SK-N-SH treated with all-trans-retinoic acid at 6 μM for 48 hours (cell line): Measurements from ENCODE around the gene PLXNA4.
A peak's percentile ranks its signal among the peaks of the same experiment; 100 is the strongest.

Experiments
- ATAC-seq: fragments of 200-7000 bp; cut with Tn5 transposase; 3 replicates; pipeline ENCODE4 v1.9.1; 2020; ENCODE audit warnings: mild to moderate bottlenecking, moderate library complexity
- ARNTL ChIP-seq: fragments of 450-650 bp; formaldehyde crosslinking; IDR thresholded peaks from 2 replicates; pipeline ENCODE4 v1.5.0; 2020; ENCODE audit warnings: low read depth, mild to moderate bottlenecking, moderate library complexity, borderline replicate concordance
- BACH2 ChIP-seq: fragments of 250-450 bp; sonication (Bioruptor Pico); IDR thresholded peaks from 2 replicates; pipeline ENCODE4 v1.9.0; 2021; ENCODE audit warnings: mild to moderate bottlenecking, borderline replicate concordance
- CSDC2 ChIP-seq: fragments of 250-450 bp; sonication (Bioruptor Pico); IDR thresholded peaks from 2 replicates; pipeline ENCODE4 v1.5.0; 2020; ENCODE audit warnings: mild to moderate bottlenecking, moderate library complexity
- ESRRG ChIP-seq: fragments of 250-450 bp; sonication (Bioruptor Pico); IDR thresholded peaks from 2 replicates; pipeline ENCODE4 v1.6.1; 2021; ENCODE audit warnings: mild to moderate bottlenecking
- GLIS3 ChIP-seq: fragments of 250-450 bp; sonication (Bioruptor Pico); IDR thresholded peaks from 2 replicates; pipeline ENCODE4 v1.5.0; 2020; ENCODE audit warnings: mild to moderate bottlenecking, moderate library complexity
- ISL1 ChIP-seq: fragments of 250-450 bp; sonication (Bioruptor Pico); IDR thresholded peaks from 2 replicates; pipeline ENCODE4 v2.1.2; 2022; ENCODE audit warnings: mild to moderate bottlenecking, moderate library complexity
- PATZ1 ChIP-seq: fragments of 250-450 bp; sonication (Bioruptor Pico); IDR thresholded peaks from 2 replicates; pipeline ENCODE4 v1.8.0; 2020; ENCODE audit warnings: mild to moderate bottlenecking, moderate library complexity, borderline replicate concordance
- PPARA ChIP-seq: fragments of 250-450 bp; sonication (Bioruptor Pico); IDR thresholded peaks from 2 replicates; pipeline ENCODE4 v1.5.0; 2020; ENCODE audit warnings: mild to moderate bottlenecking, borderline replicate concordance
- RARB ChIP-seq: fragments of 250-450 bp; sonication (Bioruptor Pico); IDR thresholded peaks from 2 replicates; pipeline ENCODE4 v1.8.0; 2021; ENCODE audit warnings: mild to moderate bottlenecking, moderate library complexity
- SNAI2 ChIP-seq: fragments of 250-450 bp; sonication (Bioruptor Pico); IDR thresholded peaks from 2 replicates; pipeline ENCODE4 v1.5.0; 2020; ENCODE audit warnings: mild to moderate bottlenecking, moderate library complexity
- TCF4 ChIP-seq: fragments of 250-450 bp; sonication (Bioruptor Pico); IDR thresholded peaks from 2 replicates; pipeline ENCODE4 v1.8.0; 2021; ENCODE audit warnings: mild to moderate bottlenecking, moderate library complexity, borderline replicate concordance
- TOX ChIP-seq: fragments of 250-450 bp; sonication (Bioruptor Pico); IDR thresholded peaks from 2 replicates; pipeline ENCODE4 v1.8.0; 2021; ENCODE audit warnings: mild to moderate bottlenecking, moderate library complexity, borderline replicate concordance
- TSHZ2 ChIP-seq: fragments of 250-450 bp; sonication (Bioruptor Pico); IDR thresholded peaks from 2 replicates; pipeline ENCODE4 v1.5.0; 2020; ENCODE audit warnings: mild to moderate bottlenecking, moderate library complexity
- ZC3H10 ChIP-seq: fragments of 250-450 bp; sonication (Bioruptor Pico); IDR thresholded peaks from 2 replicates; pipeline ENCODE4 v1.5.1; 2021; ENCODE audit warnings: mild to moderate bottlenecking, moderate library complexity
- ZFP3 ChIP-seq: fragments of 250-450 bp; sonication (Bioruptor Pico); IDR thresholded peaks from 2 replicates; pipeline ENCODE4 v1.5.0; 2020; ENCODE audit warnings: mild to moderate bottlenecking, moderate library complexity
- ZFP30 ChIP-seq: fragments of 450-650 bp; formaldehyde crosslinking; IDR thresholded peaks from 2 replicates; pipeline ENCODE4 v1.5.0; 2022; ENCODE audit warnings: mild to moderate bottlenecking, moderate library complexity
- ZNF565 ChIP-seq: fragments of 450-650 bp; formaldehyde crosslinking; conservative IDR thresholded peaks from 2 replicates; pipeline ENCODE4 v1.5.0; 2020; ENCODE audit warnings: low read depth, mild to moderate bottlenecking, moderate library complexity
- ZNF70 ChIP-seq: fragments of 450-650 bp; formaldehyde crosslinking; IDR thresholded peaks from 2 replicates; pipeline ENCODE4 v1.5.0; 2020; ENCODE audit warnings: mild to moderate bottlenecking, moderate library complexity
- ZNF8 ChIP-seq: fragments of 450-650 bp; formaldehyde crosslinking; IDR thresholded peaks from 2 replicates; pipeline ENCODE4 v1.5.0; 2020; ENCODE audit warnings: mild to moderate bottlenecking, moderate library complexity
- TF ChIP-seq, protein P1 (sequence below): fragments of 250-450 bp; sonication (Bioruptor Pico); IDR thresholded peaks from 2 replicates; pipeline ENCODE4 v1.5.1; 2021; ENCODE audit warnings: mild to moderate bottlenecking, moderate library complexity
- TF ChIP-seq, protein P2 (sequence below): fragments of 250-450 bp; sonication (Bioruptor Pico); IDR thresholded peaks from 2 replicates; pipeline ENCODE4 v1.5.1; 2020; ENCODE audit warnings: low read depth, mild to moderate bottlenecking, moderate library complexity
- TF ChIP-seq, protein P3 (sequence below): fragments of 250-450 bp; sonication (Bioruptor Pico); IDR thresholded peaks from 2 replicates; pipeline ENCODE4 v1.8.0; 2021; ENCODE audit warnings: low read depth, mild to moderate bottlenecking, moderate library complexity, borderline replicate concordance

The PLXNA4 gene

DNA sequence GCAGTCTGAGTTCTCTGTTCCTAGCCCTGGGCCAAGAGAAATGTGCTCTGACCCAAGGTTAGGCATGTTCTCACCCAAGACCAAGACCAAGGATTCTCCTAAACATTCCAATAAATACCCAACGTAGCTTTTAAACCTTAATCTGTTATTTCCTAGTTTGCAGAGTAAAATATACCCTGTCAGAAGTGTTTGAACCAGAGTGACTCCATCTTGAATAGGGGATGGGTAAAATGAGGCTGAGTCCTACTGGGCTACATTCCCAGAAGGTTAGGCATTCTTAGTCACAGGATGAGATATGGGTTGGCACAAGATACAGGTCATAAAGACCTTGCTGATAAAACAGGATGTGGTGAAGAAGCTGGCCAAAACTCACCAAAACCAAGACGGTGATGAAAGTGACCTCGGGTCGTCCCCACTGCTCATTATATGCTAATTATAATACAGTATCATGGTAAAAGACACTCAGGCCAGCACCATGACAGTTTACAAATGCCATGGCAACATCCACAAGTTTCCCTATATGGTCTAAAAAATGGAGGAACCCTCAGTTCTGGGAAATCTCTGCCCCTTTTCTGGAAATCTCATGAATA, 27.7 kb downstream of the PLXNA4 start (continued):
- TF ChIP-seq TSHZ2 (CRISPR knock-in tag) = no peak
- TF ChIP-seq ESRRG = no peak
- peak; percentile 92; the same call in 1 of the 2 replicates for TF ChIP-seq SNAI2 (CRISPR knock-in tag)
- TF ChIP-seq ZC3H10 = no peak
- 0 out of 2 replicates have a peak, but pooled peaks have one; percentile 34 for TF ChIP-seq GLIS3 (CRISPR knock-in tag)

DNA sequence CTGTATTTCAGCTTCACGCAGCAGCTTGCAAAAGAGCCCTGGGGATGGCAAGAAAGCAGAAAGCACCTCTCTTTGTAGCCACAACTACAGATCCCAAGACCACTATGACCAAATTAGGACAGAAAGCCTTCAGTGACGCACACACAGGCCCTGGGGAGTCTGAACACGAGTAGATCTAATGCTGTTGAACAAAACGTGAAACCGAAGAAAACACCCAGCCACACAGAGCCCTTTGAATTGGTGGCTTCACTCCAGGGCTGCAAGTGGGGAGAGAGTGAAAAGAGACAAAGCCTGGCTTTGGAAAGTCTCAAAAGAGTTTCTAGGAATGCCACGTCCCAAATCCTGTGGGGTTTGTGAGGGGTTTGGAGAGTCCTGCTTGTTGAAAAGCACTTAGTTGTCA, 28.4 kb downstream of the PLXNA4 start:
- ATAC-seq = no peak
- no peak for TF ChIP-seq ESRRG

DNA sequence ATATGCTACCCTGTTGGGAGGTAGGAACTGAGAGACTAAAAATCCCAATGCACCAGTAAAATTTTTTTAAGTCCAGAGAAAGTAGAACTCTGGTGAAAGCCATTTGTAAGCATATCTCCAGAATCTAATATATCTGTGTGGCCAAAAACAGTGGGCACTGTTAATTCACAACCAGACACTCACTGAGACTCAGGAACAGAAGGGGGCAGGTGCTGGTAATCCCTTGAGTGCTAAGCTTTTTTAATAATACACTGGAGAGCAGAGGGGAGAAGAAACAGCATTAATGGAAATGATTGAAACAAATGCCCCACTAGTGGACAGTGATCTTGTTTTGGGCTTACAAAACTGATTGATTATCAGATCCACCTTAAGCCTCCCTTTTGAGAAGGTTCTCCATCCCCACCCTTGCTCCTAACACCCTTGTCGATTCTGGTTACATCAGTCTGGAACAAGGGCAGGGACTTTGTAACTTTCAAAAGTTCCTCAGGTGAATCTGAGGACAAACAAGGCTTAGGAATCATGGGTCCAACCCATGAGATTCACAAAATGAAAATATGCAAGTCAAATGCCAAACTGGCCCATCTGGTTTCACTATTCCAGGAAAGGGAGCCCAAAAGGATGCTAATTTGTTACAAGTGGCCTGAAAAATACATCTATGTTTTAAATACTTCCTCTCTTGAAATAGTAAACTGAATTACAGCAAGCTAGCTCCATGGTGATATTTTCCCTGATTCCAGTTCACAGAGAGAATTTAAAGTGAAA, 29.7 kb downstream of the PLXNA4 start:
- no peak for ATAC-seq
- no peak for TF ChIP-seq ISL1
- TF ChIP-seq PPARA (CRISPR knock-in tag) = no peak
- TF ChIP-seq BACH2 (CRISPR knock-in tag) = no peak
- TF ChIP-seq, protein P1, sequence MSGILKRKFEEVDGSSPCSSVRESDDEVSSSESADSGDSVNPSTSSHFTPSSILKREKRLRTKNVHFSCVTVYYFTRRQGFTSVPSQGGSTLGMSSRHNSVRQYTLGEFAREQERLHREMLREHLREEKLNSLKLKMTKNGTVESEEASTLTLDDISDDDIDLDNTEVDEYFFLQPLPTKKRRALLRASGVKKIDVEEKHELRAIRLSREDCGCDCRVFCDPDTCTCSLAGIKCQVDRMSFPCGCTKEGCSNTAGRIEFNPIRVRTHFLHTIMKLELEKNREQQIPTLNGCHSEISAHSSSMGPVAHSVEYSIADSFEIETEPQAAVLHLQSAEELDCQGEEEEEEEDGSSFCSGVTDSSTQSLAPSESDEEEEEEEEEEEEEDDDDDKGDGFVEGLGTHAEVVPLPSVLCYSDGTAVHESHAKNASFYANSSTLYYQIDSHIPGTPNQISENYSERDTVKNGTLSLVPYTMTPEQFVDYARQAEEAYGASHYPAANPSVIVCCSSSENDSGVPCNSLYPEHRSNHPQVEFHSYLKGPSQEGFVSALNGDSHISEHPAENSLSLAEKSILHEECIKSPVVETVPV (CRISPR knock-in tag) = no peak
- TF ChIP-seq ZFP30 = no peak
- TF ChIP-seq RARB (CRISPR knock-in tag) = no peak
- TF ChIP-seq TCF4 (CRISPR knock-in tag) = no peak
- TF ChIP-seq ZFP3 (CRISPR knock-in tag) = no peak
- no peak for TF ChIP-seq TSHZ2 (CRISPR knock-in tag)
- TF ChIP-seq TOX (CRISPR knock-in tag) = no peak
- no peak for TF ChIP-seq ZNF565
- no peak for TF ChIP-seq GLIS3 (CRISPR knock-in tag)
- TF ChIP-seq, protein P2, sequence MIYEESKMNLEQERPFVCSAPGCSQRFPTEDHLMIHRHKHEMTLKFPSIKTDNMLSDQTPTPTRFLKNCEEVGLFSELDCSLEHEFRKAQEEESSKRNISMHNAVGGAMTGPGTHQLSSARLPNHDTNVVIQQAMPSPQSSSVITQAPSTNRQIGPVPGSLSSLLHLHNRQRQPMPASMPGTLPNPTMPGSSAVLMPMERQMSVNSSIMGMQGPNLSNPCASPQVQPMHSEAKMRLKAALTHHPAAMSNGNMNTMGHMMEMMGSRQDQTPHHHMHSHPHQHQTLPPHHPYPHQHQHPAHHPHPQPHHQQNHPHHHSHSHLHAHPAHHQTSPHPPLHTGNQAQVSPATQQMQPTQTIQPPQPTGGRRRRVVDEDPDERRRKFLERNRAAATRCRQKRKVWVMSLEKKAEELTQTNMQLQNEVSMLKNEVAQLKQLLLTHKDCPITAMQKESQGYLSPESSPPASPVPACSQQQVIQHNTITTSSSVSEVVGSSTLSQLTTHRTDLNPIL = no peak
- TF ChIP-seq ZC3H10 = no peak
- TF ChIP-seq, protein P3, sequence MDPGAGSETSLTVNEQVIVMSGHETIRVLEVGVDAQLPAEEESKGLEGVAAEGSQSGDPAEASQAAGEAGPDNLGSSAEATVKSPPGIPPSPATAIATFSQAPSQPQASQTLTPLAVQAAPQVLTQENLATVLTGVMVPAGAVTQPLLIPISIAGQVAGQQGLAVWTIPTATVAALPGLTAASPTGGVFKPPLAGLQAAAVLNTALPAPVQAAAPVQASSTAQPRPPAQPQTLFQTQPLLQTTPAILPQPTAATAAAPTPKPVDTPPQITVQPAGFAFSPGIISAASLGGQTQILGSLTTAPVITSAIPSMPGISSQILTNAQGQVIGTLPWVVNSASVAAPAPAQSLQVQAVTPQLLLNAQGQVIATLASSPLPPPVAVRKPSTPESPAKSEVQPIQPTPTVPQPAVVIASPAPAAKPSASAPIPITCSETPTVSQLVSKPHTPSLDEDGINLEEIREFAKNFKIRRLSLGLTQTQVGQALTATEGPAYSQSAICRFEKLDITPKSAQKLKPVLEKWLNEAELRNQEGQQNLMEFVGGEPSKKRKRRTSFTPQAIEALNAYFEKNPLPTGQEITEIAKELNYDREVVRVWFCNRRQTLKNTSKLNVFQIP (CRISPR knock-in tag) = no peak
- TF ChIP-seq ZNF70 (CRISPR knock-in tag) = no peak
- no peak for TF ChIP-seq CSDC2
- TF ChIP-seq PATZ1 = no peak
- no peak for TF ChIP-seq ZNF8 (CRISPR knock-in tag)
- TF ChIP-seq ARNTL (CRISPR knock-in tag) = no peak
